Bronchial epithelial cell (primary cell): Measurements from ENCODE around the gene GAS2L1. TPM values are rescaled to one million over a fixed set of nuclear protein-coding genes. Genes with fewer than 3 reads are reported as not detected.

ENCODE experiments used
- DNase-seq: peaks from one replicate; pipeline ENCODE4 v3.0.0-alpha.2; 2010; ENCODE audit warnings: low read depth
- FAIRE-seq: peaks from 2 replicates; lab custom pipeline; 2011; peaks lifted over from hg19 to GRCh38; lab: Jason Lieb, UNC
- H3K27me3 ChIP-seq: 2 replicates; pipeline ENCODE4 v1.5.1; 2011; ENCODE audit warnings: low read length; ENCODE audit not compliant: control insufficient read depth, insufficient read depth
- H3K36me3 ChIP-seq: 2 replicates; pipeline ENCODE4 v1.5.1; 2011; ENCODE audit warnings: low read length; ENCODE audit not compliant: control insufficient read depth, insufficient read depth
- H3K4me3 ChIP-seq: 2 replicates; pipeline ENCODE4 v1.5.1; 2011; ENCODE audit warnings: mild to moderate bottlenecking, low read depth, low read length, control low read depth
- total RNA-seq: library from RNA; depleted of rRNA; stranded (reverse); fragments of >200 nt; gene quantifications from 2 replicates; pipeline ENCODE4 v1.2.1, GENCODE V29; 2014
- TF ChIP-seq, protein P1 (sequence below): IDR thresholded peaks from 2 replicates; pipeline ENCODE4 v1.5.1; 2011; ENCODE audit warnings: mild to moderate bottlenecking, moderate library complexity, low read length, control low read depth, inconsistent platforms; ENCODE audit not compliant: insufficient read depth, severe bottlenecking

Gene GAS2L1
- total RNA-seq, 1 donor from 2014 or later, result 5.3 TPM

DNA sequence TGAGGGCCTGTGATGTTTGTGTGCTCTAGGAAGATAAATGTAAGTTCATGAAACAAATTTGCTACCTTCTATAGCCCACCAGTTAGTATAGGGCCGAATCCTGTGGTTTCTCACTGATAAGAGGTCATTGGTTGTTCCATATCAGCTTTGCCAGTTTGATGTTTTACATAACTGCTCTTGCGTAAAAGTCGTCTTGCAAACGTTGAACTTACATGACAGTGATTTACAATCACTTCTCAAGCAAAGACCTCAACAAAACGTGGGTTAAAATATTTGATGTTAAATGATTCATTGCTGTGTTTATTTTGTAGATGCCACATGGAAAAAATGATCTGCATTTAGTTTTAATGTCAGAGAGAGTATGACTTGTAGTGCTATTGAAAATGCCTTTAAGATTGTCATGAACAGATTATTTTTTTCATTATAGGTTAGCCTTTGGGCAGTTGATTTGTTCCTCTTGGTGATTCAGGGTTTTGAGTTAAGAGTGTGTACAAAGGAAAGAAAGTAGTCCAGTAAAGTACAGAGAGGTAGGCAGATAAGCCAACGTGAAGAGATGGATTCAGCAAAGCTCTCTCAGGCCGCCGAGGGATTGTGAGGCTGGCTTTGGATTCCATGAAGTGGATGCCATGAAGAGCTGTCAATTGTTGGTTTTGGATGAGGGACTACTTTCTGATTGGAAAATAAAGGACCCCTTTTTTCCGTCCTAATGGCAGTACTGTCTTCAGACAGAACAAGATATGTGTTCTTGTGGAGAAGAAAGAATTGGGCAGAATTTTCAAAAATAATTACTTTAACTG lies 35.8 kb upstream of the GAS2L1 start:
- DNase-seq, result peak; percentile 35
- no peaks in the 10 kb centered on the region for H3K27me3 ChIP-seq
- H3K4me3 ChIP-seq, result peak overlapping the region; percentile 76
- TF ChIP-seq, protein P1, sequence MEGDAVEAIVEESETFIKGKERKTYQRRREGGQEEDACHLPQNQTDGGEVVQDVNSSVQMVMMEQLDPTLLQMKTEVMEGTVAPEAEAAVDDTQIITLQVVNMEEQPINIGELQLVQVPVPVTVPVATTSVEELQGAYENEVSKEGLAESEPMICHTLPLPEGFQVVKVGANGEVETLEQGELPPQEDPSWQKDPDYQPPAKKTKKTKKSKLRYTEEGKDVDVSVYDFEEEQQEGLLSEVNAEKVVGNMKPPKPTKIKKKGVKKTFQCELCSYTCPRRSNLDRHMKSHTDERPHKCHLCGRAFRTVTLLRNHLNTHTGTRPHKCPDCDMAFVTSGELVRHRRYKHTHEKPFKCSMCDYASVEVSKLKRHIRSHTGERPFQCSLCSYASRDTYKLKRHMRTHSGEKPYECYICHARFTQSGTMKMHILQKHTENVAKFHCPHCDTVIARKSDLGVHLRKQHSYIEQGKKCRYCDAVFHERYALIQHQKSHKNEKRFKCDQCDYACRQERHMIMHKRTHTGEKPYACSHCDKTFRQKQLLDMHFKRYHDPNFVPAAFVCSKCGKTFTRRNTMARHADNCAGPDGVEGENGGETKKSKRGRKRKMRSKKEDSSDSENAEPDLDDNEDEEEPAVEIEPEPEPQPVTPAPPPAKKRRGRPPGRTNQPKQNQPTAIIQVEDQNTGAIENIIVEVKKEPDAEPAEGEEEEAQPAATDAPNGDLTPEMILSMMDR, result no peak
- peaks cover 16% of the 10 kb centered on the region for H3K36me3 ChIP-seq
- FAIRE-seq, result no peak

GRCh38 chr22:29272624-29273023 lies 33.8 kb upstream of the GAS2L1 start:
- peaks cover 13% of the 10 kb centered on the region for H3K36me3 ChIP-seq
- no peak overlapping the region for H3K4me3 ChIP-seq
- TF ChIP-seq, protein P1, result no peak
- DNase-seq (no peak), FAIRE-seq (no peak)
- H3K27me3 ChIP-seq, result no peaks in the 10 kb centered on the region

DNA sequence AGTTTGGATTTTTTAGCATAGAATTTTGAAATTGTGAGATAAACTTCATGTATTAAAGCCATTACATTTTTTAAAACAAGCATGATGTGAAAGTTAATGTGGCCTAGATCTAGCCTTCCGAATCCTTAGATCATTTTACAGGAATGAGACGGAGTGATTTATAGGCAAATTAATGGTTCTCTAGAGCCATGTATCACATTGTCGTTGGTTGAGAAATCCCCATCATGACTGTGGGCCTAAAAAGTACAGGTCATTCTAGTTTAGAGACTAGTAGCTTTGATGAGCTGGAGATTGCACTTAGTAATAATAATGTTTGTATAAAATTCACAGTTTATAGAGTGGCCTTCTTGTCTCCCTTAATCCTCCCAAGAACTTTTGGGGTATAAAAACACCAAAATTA lies 31.3 kb upstream of the GAS2L1 start:
- Histone ChIP-seq H3K36me3 (peaks cover 16% of the 10 kb centered on the region), H3K27me3 (no peaks in the 10 kb centered on the region), H3K4me3 (no peak overlapping the region)
- TF ChIP-seq, protein P1, result no peak
- DNase-seq (no peak), FAIRE-seq (no peak)

DNA sequence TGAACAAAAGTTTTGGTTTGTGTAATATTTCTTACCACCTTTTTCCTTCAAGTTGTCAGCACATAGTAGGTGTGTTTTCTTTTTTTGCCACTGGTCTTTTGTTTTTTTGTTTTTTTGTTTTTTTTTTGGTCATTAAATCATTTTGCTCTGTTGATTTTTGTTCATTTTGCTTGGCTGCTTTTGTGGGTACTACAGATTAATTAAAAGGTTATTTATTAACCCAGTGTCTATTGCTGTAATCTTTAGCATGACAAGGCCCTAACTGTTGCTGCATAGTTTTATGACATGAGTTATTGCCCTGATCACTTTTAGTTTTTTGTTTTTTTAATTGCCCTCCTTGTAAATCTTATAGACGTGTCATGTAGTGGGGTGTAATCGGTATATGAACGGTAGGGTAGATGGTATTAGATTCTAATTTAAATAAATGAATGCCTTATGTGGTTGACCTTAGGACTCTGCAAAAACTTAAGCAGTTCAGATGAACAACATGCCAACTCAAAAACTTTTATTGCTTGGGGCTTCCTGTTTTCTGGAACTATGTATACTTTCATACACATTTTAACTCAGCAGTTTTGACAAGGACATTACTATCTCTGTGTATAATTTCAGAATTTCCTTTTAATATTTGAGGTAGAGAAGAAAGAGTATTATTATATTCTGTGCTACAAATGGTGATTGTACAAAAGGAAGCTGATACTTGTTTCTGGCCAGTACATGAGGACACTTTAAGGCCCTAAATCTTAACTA lies 30.5 kb upstream of the GAS2L1 start:
- FAIRE-seq, result no peak
- H3K27me3 ChIP-seq, result no peaks in the 10 kb centered on the region
- no peak overlapping the region for H3K4me3 ChIP-seq
- TF ChIP-seq, protein P1, result no peak
- H3K36me3 ChIP-seq, result peaks cover 17% of the 10 kb centered on the region
- no peak for DNase-seq

DNA sequence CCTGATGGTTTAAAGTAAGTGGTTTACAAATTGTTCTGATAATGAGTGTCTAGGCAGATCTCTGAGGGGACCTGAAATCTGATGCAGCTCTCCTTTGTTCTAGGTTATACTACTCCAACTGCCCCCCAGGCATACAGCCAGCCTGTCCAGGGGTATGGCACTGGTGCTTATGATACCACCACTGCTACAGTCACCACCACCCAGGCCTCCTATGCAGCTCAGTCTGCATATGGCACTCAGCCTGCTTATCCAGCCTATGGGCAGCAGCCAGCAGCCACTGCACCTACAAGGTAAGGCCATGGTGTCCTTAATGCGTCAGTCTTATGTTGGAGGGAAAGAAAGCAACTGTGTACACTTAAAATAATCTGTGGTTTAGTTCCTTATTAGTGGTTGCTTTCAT lies 28.5 kb upstream of the GAS2L1 start:
- Histone ChIP-seq H3K36me3 (peaks cover 20% of the 10 kb centered on the region), H3K27me3 (no peaks in the 10 kb centered on the region), H3K4me3 (no peak overlapping the region)
- no peak for FAIRE-seq
- TF ChIP-seq, protein P1, result no peak
- no peak for DNase-seq
